CD1c-positive myeloid dendritic cell (primary cell): ENCODE data around the gene EFHD1.
"Not testable (repeated sequence)": the region's sequence is repeated elsewhere in the genome, so short reads cannot be mapped to it uniquely, and the experiment has no call there.

ENCODE experiments used
- DNase-seq: peaks from one replicate; pipeline ENCODE4 v3.0.0-alpha.2; 2016; ENCODE audit errors: extremely low spot score

EFHD1 gene

GRCh38 chr2:232649033-232649432 lies 15.6 kb downstream of the EFHD1 start:
- no peak for DNase-seq

GRCh38 chr2:232652505-232652851 lies 19.1 kb downstream of the EFHD1 start:
- DNase-seq, result no peak

- no peak for DNase-seq
Observed at GRCh38 chr2:232653441-232653840, 20.0 kb downstream of the EFHD1 start.

GRCh38 chr2:232655392-232655791 lies 22.0 kb downstream of the EFHD1 start:
- no peak for DNase-seq

- DNase-seq, result no peak
Observed at GRCh38 chr2:232658217-232658785, 24.9 kb downstream of the EFHD1 start.

GRCh38 chr2:232659359-232659758 lies 26.0 kb downstream of the EFHD1 start:
- DNase-seq, result no peak

GRCh38 chr2:232662486-232663260 lies 29.3 kb downstream of the EFHD1 start:
- no peak for DNase-seq

GRCh38 chr2:232666051-232666805 lies 32.8 kb downstream of the EFHD1 start:
- no peak for DNase-seq

DNA sequence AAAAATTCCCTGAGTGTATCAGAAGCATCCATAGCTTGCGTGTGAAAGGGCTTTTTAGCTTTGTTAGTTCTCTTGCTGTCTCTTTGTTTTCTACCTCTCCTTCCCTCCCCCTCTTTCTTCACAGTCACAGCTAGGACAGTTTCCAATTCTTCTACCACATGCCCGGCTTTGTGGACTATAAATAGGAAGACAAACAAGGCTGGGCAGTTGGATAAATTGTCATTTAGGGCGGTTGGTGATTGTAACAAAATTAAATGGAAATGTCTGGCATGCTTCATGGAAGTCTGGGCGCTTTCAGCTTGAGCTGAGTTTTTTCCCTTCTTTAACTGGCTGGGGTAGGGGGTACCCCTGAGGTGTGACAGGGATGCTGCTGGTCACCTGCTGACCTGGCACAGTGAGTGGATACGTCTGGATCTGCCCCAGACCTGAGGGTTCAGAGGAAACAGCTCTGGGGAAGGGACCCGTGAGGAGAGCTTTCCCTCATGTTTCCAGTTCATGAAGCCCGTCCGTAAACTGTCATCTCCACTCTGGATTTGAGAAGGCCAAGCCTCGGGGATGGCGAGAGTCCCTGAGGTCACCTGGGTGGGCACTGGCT lies 34.7 kb downstream of the EFHD1 start:
- DNase-seq, result no peak

DNA sequence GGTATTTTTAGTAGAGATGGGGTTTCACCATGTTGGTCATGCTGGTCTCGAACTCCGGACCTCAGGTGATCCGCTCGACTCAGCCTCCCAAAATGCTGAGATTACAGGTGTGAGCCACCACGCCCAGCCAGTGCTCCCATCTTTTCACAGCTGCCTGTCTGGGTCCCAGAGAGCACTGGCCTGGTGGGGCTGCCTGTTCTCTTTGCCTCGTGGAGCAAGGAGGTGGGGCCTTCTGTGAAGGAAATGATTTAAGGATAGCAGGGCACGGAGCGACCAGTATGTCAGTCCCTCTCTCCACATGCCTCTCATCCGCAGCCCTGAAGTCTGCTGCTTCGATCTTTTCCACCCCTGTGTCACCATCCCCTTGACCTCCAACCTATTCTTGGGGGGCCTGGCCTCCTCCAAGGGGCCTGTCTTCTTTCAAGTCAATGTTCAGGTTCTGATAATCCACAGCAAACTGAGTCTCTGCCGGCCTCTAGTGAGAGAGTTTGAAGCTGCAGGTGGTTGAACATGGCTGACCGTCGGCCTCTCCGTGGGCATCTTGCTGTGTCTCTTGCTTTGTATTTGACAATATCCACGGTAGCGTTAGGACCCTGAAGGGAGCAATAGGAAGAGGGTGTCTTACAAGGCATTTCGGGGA lies 35.5 kb downstream of the EFHD1 start:
- no peak for DNase-seq

DNA sequence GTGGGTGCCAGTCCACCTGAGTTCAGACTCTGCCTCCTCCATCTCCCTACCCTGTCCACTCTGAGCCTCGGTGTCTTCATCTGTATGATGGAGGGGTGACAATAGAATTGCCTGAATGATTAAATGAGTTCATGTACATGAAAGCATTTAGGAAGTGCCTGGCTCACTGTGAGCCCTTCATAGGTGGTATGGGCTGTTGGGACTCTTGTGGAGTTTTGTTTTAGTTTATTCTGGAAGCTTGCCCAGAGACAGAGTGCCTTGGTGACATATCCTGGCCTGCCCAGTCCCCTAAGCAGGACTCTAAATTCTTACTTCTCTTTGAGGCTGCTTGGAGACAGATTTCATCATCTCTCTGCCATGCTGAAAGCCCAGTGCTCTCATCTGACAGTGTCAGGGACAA lies 39.2 kb downstream of the EFHD1 start:
- DNase-seq, result no peak

GRCh38 chr2:232674491-232674890 lies 41.1 kb downstream of the EFHD1 start:
- no peak for DNase-seq

GRCh38 chr2:232675381-232675780 lies 42.0 kb downstream of the EFHD1 start:
- DNase-seq, result no peak

DNA sequence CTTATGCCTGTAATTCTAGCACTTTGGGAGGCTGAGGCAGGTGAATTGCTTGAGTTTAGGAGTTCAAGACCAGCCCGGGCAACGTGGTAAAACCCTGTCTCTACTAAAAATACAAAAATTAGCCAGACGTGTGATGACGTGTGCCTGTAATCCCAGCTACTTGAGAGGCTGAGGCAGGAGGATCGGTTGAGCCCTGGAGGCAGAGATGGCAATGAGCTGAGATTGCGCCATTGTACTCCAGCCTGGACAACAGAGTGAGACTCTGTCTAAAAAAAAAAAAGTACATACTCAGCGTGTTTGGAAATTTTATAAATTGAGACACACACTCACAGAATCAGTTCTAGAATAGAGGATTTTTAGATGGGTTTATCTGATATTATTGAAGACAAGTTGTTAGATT lies 46.6 kb downstream of the EFHD1 start:
- no peak for DNase-seq

DNA sequence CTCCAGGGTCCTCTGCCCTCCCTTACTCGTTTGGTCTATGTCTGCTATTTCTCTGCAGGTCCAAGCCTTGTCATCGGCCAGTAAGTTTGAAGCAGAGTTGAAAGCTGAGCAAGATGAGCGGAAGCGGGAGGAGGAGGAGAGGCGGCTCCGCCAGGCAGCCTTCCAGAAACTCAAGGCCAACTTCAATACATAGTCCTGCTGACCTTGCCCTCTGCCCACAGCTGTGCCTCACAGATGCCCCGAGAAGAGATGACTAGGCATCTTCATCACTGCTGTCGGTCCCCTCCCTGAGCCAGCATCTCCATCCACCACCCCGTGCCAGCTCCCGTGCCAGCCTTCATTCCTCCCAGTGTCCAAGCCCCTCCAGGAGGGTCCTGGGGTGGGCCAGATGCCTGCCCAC lies 48.1 kb downstream of the EFHD1 start:
- DNase-seq, result no peak

DNA sequence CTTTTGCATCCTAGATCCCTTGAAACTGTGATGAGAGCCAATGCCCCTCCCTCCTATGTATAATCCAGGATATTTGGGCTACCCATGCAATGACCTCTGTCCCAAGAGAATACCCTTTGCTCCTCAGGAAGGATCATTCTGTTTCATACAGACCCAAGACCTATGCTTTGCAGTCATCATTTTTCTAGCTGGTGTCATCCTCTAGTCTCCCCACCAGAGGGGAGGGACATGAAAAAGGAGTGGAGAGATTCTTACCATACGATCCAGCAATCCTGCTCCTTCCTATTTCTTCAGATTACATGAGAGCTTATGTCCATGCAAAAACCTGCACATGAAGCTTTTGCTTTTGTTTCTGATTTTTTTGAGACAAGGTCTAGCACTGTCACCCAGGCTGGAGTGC lies 50.0 kb downstream of the EFHD1 start:
- DNase-seq, result no peak

- not testable (repeated sequence) for DNase-seq
Observed at GRCh38 chr2:232685391-232685790, 52.0 kb downstream of the EFHD1 start.

DNA sequence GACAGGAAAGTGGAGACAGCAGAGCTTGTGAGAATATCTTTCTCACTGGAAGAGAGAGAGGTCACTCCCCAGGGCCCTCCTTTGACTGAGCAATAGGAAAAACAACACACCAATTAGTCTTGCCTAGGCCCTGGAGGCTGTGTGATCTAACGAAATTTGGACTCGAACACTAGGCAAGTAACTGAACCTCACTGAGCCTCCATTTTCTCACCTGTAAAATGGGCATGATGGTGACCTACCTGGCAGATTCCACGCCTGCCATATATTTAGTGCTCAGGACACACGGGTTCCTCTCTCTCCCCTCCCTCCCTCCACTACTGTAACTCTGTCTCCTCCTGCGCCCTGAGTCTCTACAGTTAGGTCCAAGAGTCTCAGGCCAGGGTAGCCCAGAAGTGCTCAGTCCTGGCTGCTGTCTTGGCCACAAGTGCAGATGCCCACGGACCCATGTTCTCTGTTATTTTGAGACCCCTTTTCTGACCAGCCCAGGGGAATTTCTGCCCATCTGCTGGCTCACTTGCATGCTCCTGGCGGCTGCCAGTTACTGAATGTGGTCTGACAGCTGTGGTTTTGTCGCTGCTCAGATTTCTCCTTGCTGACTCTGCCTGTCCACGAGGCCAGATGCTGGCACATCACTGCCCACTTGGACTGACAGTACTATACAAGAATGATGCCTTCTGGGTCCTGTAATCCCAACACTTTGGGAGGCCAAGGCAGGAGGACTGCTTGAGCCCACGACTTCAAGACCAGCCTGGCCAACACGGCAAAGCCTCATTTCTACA lies 54.2 kb downstream of the EFHD1 start:
- no peak for DNase-seq

- no peak for DNase-seq
Observed at GRCh38 chr2:232688201-232688600, 54.8 kb downstream of the EFHD1 start.

- DNase-seq, result no peak
Observed at GRCh38 chr2:232689152-232689910, 55.9 kb downstream of the EFHD1 start.

- DNase-seq, result not testable (repeated sequence)
Observed at GRCh38 chr2:232691117-232691516, 57.7 kb downstream of the EFHD1 start.
